Measurements from ENCODE around the gene STAU1.
"Not testable (repeated sequence)": the region's sequence is repeated elsewhere in the genome, so short reads cannot be mapped to it uniquely, and the experiment has no call there.

Gene STAU1

DNA sequence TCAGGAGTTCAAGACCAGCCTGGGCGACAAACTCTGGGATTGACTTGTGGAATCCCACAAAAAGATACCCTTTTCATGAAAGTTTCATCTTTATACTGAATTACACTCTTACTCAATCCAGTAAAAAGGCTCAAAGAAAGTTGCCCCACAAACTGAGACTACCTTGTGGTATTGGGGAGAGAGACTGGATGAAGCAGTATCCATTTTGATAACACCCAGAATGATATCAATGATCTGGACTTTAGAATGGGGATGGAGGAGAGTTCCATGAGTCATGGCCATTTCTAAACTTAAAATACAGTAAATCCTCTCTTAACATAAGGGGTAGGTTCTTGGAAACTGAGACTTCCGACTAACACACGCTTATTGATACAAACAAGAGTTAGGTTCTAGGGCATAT, 4.7 kb downstream of the STAU1 start:
- H3K36me3 Mint-ChIP-seq, result peaks cover 5% of the 10 kb centered on the region
- H3K27me3 Mint-ChIP-seq, result no peaks in the 10 kb centered on the region
- H3K27ac Mint-ChIP-seq, result no peak overlapping the region
- no peak for ATAC-seq
- no peaks in the 10 kb centered on the region for H3K9me3 Mint-ChIP-seq
- H3K4me3 Mint-ChIP-seq, result no peak overlapping the region
- H3K4me1 Mint-ChIP-seq, result peaks cover 78% of the 10 kb centered on the region

DNA sequence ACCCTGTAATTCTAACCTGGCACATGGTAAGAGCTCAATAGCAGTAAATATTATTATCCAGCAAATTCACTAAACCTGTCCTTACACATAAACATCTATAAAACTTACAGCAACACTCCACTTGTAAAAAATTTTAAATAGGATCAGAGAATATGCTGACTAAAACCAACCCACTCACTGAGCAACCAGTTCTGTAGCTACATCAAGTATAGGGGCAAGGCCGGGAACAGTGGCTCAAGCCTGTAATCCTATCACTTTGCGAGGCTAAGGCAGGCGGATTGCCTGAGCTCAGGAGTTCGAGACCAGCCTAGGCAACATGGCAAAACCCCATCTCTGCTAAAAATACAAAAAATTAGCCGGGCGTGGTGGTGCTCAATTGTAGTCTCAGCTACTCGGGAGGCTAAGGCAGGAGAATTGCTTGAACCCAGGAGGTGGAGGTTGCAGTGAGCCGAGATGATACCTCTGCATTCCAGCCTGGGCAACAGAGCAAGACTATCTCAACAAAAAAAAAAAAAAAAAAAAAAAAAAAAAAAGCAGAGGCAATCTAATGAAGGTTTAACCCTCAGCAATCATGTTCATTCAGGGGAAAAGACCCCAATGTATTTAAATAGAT, 6.8 kb downstream of the STAU1 start:
- Mint-ChIP-seq H3K36me3 (peaks cover 16% of the 10 kb centered on the region), H3K27me3 (no peaks in the 10 kb centered on the region), H3K4me3 (no peak overlapping the region)

DNA sequence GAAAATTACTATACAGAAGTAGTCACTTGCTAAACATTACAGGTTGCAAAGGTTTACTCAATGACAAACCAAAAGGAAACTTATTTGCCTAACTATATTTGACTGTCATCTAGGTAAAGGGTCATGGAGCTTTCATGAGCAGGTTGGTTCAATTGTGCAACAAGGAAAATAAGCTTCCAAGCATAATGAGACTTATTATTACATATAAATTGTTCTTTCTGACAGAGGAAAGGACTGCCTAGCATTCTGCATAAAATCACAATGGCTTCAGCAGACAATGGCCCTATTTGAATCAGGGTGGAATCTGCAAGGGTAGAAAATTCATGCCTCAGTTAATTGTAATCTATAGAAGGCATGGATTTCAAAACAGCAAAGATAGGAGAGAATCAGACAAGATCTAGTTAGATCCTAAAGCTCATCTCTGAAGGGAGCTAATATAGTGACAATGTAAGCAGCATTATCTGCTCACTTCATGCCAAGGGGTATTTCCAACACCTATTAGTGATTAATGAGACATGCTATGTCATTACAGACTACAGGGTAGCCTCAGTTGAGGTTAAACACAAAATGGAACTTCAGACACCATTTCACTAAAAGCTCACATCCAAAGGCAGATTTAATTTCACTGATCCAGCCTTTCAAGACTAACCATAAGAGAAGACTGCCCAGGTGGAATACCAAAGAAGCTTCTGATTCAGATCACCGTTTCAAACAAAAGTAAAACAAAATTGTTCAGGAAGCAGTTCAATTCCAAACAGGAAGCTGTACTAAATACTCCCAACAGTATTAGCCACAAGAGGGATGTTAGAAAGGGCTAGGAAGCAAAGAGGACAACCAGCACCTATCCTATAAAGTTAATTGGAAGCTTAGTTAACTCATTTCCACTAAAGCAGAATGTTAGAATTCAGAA, 8.5 kb downstream of the STAU1 start:
- no peaks in the 10 kb centered on the region for H3K27me3 Mint-ChIP-seq
- H3K27ac Mint-ChIP-seq, result peak overlapping the region; percentile 32
- peaks cover 61% of the 10 kb centered on the region for H3K4me1 Mint-ChIP-seq
- peaks cover 11% of the 10 kb centered on the region for H3K36me3 Mint-ChIP-seq
- no peak overlapping the region for H3K4me3 Mint-ChIP-seq
- no peak for ATAC-seq
- no peaks in the 10 kb centered on the region for H3K9me3 Mint-ChIP-seq

More for the DNA sequence above, 6.8 kb downstream of the STAU1 start:
- H3K9me3 Mint-ChIP-seq, result no peaks in the 10 kb centered on the region
- H3K27ac Mint-ChIP-seq, result no peak overlapping the region
- H3K4me1 Mint-ChIP-seq, result peaks cover 79% of the 10 kb centered on the region
- ATAC-seq, result no peak

GRCh38 chr20:49174183-49174582, 14.0 kb downstream of the STAU1 start:
- Mint-ChIP-seq H3K4me1 (peaks cover 21% of the 10 kb centered on the region), H3K4me3 (no peak overlapping the region), H3K9me3 (no peaks in the 10 kb centered on the region), H3K27ac (no peak overlapping the region), H3K27me3 (no peaks in the 10 kb centered on the region), H3K36me3 (peaks cover 30% of the 10 kb centered on the region)
- ATAC-seq, result no peak

GRCh38 chr20:49172413-49172812, 15.7 kb downstream of the STAU1 start:
- no peaks in the 10 kb centered on the region for H3K9me3 Mint-ChIP-seq
- H3K4me3 Mint-ChIP-seq, result no peak overlapping the region
- H3K27me3 Mint-ChIP-seq, result no peaks in the 10 kb centered on the region
- H3K27ac Mint-ChIP-seq, result no peak overlapping the region
- peaks cover 21% of the 10 kb centered on the region for H3K4me1 Mint-ChIP-seq
- no peak for ATAC-seq
- peaks cover 20% of the 10 kb centered on the region for H3K36me3 Mint-ChIP-seq

GRCh38 chr20:49171909-49172308, 16.2 kb downstream of the STAU1 start:
- Mint-ChIP-seq H3K27me3 (no peaks in the 10 kb centered on the region), H3K36me3 (peaks cover 19% of the 10 kb centered on the region), H3K4me1 (peaks cover 24% of the 10 kb centered on the region), H3K9me3 (no peaks in the 10 kb centered on the region), H3K27ac (no peak overlapping the region), H3K4me3 (no peak overlapping the region)
- no peak for ATAC-seq

DNA sequence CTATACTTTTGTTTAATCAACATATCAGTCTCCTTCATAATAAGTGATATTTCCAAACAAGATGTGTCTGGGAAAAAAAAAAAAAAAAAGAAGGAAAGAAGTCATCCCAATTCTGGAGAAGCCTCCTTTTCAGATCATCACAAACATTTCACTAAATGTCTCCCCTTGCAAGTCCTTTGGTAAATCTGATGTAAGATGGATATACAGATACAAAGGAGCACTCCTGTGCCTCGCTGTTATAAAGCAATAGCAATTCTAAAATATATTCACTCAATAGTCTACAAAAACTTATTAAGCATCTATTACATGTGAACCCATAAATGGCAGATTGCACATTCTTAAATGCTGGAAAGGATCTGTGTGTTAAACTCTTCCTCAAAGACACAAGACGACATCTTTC, 17.4 kb downstream of the STAU1 start:
- H3K4me1 Mint-ChIP-seq, result peaks cover 36% of the 10 kb centered on the region
- no peaks in the 10 kb centered on the region for H3K27me3 Mint-ChIP-seq
- ATAC-seq, result no peak
- no peak overlapping the region for H3K4me3 Mint-ChIP-seq
- H3K9me3 Mint-ChIP-seq, result no peaks in the 10 kb centered on the region
- H3K36me3 Mint-ChIP-seq, result peaks cover 25% of the 10 kb centered on the region
- H3K27ac Mint-ChIP-seq, result no peak overlapping the region

- Mint-ChIP-seq H3K4me1 (peaks cover 40% of the 10 kb centered on the region), H3K27me3 (no peaks in the 10 kb centered on the region), H3K27ac (no peak overlapping the region), H3K9me3 (no peaks in the 10 kb centered on the region), H3K36me3 (peaks cover 28% of the 10 kb centered on the region), H3K4me3 (no peak overlapping the region)
- no peak for ATAC-seq
These were observed 18.6 kb downstream of the STAU1 start for GRCh38 chr20:49169547-49169946.

DNA sequence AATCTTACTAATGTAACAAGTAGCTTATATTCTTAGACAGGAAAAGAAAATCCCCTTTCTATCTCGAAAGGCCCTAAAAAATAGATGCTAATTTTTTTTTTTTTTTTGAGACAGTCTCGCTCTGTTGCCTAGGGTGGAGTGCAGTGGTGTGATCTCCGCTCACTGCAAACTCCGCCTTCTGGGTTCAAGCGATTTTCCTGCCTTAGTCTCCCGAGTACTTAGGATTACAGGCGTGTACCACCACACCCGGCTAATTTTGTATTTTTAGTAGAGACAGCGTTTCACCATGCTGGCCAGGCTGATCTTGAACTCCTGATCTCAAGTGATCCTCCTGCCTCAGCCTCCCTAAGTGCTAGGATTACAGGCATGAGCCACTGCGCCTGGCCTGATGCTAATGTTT, 19.3 kb downstream of the STAU1 start:
- H3K4me1 Mint-ChIP-seq, result peaks cover 40% of the 10 kb centered on the region
- peaks cover 28% of the 10 kb centered on the region for H3K36me3 Mint-ChIP-seq
- H3K4me3 Mint-ChIP-seq, H3K27me3 Mint-ChIP-seq, H3K27ac Mint-ChIP-seq, ATAC-seq, H3K9me3 Mint-ChIP-seq: not testable (repeated sequence)

- peaks cover 40% of the 10 kb centered on the region for H3K4me1 Mint-ChIP-seq
- no peak for ATAC-seq
- H3K36me3 Mint-ChIP-seq, result peaks cover 28% of the 10 kb centered on the region
- H3K9me3 Mint-ChIP-seq, result no peaks in the 10 kb centered on the region
- no peaks in the 10 kb centered on the region for H3K27me3 Mint-ChIP-seq
- peak overlapping the region; percentile 19 for H3K4me3 Mint-ChIP-seq
- H3K27ac Mint-ChIP-seq, result peak overlapping the region; percentile 60
These were observed 20.2 kb downstream of the STAU1 start for GRCh38 chr20:49167811-49168507.

DNA sequence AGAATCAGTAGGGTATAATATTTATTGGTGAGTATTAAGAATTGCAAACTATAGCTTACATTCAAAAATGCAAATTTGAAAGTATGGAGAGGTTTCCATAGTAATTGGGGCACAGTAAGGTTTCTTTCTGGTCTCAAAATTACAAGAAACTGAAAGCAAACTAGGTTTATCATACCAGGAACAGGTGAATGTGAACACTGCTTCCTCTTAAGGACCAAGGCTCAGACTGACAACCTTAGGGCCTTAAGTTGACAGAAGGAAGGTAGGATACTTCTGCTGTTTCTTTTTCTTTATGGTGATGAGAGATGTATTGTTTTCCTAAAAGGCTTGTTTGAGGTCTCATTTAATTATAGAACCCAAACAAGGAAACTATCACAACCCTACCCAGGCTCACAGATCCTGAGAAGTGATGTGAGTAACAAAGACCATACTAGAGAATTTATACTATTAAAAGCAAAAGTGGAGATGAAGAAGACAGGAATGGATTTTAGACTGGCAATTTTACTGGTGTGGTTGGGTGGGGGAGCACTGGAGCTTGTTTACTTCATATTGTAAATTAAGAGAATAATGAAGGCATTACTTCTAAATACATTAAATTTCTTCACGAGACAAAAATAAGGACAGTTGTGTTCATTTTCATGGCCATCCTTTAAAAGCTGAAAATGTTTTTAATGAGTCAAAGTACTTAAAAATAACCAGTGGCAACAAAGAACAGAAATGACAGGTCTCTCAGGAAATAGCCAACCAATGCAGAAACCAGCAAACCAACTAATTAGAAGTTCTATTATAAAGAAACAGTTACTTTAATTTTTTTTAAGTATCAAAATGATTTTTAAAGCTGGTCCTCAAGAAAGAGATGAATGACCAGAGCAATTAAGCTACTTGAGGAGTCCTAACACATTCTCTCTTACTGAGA, 21.3 kb downstream of the STAU1 start:
- Mint-ChIP-seq H3K36me3 (peaks cover 28% of the 10 kb centered on the region), H3K9me3 (no peaks in the 10 kb centered on the region), H3K27ac (peak overlapping the region; percentile 69), H3K4me1 (peaks cover 50% of the 10 kb centered on the region), H3K27me3 (no peaks in the 10 kb centered on the region), H3K4me3 (no peak overlapping the region)
- ATAC-seq, result peak; percentile 67

- Mint-ChIP-seq H3K4me3 (no peak overlapping the region), H3K4me1 (peaks cover 62% of the 10 kb centered on the region), H3K9me3 (no peaks in the 10 kb centered on the region), H3K27ac (peak overlapping the region; percentile 69), H3K36me3 (peaks cover 18% of the 10 kb centered on the region), H3K27me3 (no peaks in the 10 kb centered on the region)
- peak; percentile 34 for ATAC-seq
These were observed 22.5 kb downstream of the STAU1 start for GRCh38 chr20:49165611-49166010.

DNA sequence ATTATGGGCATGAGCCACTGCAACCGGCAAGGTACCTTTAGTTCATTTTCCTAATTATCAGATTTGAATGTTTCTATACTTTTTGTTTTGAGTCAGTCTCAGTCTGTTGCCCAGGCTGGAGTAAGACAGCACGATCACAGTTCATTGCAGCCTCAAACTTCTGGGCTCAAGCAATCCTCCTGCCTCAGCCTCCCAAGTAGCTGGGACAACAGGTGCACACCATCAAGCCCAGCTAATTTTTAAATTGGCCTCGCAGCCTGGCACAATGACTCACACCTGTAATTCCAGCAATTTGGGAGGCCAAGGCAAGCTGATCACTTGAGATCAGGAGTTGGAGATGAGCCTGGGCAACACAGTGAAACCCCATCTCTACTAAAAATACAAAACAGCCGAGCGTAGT, 24.4 kb downstream of the STAU1 start:
- H3K27ac Mint-ChIP-seq, result no peak overlapping the region
- peaks cover 17% of the 10 kb centered on the region for H3K36me3 Mint-ChIP-seq
- H3K4me1 Mint-ChIP-seq, result peaks cover 56% of the 10 kb centered on the region
- no peaks in the 10 kb centered on the region for H3K9me3 Mint-ChIP-seq
- H3K27me3 Mint-ChIP-seq, result no peaks in the 10 kb centered on the region
- ATAC-seq, result no peak
- H3K4me3 Mint-ChIP-seq, result no peak overlapping the region

GRCh38 chr20:49161428-49162152, 26.5 kb downstream of the STAU1 start:
- Mint-ChIP-seq H3K4me3 (no peak overlapping the region), H3K27ac (no peak overlapping the region), H3K36me3 (peaks cover 17% of the 10 kb centered on the region), H3K27me3 (no peaks in the 10 kb centered on the region), H3K4me1 (peaks cover 38% of the 10 kb centered on the region), H3K9me3 (no peaks in the 10 kb centered on the region)
- no peak for ATAC-seq
